ENCODE results near the gene SYNJ2BP.
A peak's percentile ranks its signal among the peaks of the same experiment; 100 is the strongest.
"Not testable (repeated sequence)": the region's sequence is repeated elsewhere in the genome, so short reads cannot be mapped to it uniquely, and the experiment has no call there.

Gene SYNJ2BP, protein sequence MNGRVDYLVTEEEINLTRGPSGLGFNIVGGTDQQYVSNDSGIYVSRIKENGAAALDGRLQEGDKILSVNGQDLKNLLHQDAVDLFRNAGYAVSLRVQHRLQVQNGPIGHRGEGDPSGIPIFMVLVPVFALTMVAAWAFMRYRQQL

DNA sequence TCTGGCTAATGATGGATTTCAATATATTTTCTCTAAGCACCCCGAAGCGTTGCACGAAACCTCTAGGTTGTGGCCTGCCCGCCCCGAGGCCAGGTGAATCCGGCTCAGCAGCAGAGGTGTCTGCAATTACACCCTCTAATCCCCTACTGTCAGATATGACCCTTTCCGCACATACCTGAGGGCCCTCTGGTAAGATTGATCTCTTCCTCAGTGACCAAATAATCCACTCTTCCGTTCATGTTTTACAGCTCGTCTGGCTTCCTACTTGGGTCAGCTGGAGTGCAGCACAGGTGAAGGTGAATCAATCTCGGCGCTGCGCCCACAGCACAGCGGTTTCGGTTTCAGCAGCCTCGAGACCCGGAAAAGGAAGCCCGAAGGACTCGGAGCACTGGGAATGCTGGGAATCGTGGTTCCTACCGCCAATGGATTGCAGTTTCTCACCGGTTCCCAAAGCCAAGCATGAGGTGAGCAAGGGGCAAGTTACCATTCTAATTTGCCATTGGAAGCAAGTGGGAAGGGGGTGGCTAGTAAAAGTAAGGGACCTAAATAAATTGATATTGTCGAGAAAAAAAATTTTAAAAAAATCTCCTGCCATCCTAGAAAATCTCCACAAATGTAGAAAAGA lies at the start of gene SYNJ2BP:
Gene SYNJ2BP, minus strand, starts transcription at position 366 of the 625 bp plus-strand sequence. Its CDS starts 127 bp downstream, at position 239.
- Histone ChIP-seq H3K9me3 (ENCODE audit: control insufficient read depth in 1 of 2, low read length in 2 of 2) (no peaks in the 10 kb centered on the region), H3K27me3 (ENCODE audit: control insufficient read depth in 1 of 2, insufficient read depth in 2 of 2, low read length in 2 of 2) (no peaks in the 10 kb centered on the region), H3K27ac (ENCODE audit: low read depth, low read length) (peak within 1 kb of the TSS; percentile 63), H3K4me1 (ENCODE audit: control insufficient read depth in 1 of 2, insufficient read depth in 2 of 2, low read length in 2 of 2) (peaks cover 9 to 12% of the 10 kb centered on the region in 2 donors), H3K4me3 (ENCODE audit: low read depth in 1 of 2, low read length in 2 of 2) (peak within 1 kb of the TSS; percentile 92 to 93), H3K36me3 (ENCODE audit: control insufficient read depth in 1 of 2, insufficient read depth in 2 of 2, low read length in 2 of 2) (peaks cover 0 to under 1% of the 10 kb centered on the region in 2 donors), H3K9ac (ENCODE audit: low read depth in 1 of 2, low read length in 2 of 2) (peak within 1 kb of the TSS; percentile 65 to 79)

DNA sequence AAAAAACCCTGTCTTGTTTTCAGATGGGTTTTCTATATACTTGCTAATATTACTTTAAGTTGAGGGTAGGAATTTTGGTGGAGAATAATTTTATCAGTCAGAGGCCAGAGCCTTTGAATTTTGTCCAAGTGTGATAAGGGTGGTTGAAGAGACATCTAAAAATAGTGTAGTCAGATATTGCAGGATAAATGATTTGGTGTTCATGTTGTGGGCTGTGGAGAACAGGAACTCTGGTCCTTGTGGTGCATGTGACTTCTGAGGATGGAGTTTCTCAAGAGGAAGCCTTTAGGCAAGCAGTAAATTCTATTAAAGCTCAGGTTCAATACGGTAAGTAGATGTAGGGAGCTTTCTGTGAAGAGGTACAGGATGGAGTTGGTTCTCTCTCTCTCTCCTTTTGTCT lies 37.8 kb upstream of the SYNJ2BP start:
- H3K4me3 ChIP-seq (ENCODE audit: low read depth in 1 of 2, low read length in 2 of 2) = no peak overlapping the region
- H3K27ac ChIP-seq (ENCODE audit: low read depth, low read length) = no peak overlapping the region
- H3K9ac ChIP-seq (ENCODE audit: low read depth in 1 of 2, low read length in 2 of 2) = no peak overlapping the region
- H3K36me3 ChIP-seq (ENCODE audit: control insufficient read depth in 1 of 2, insufficient read depth in 2 of 2, low read length in 2 of 2) = no peaks in the 10 kb centered on the region
- H3K4me1 ChIP-seq (ENCODE audit: control insufficient read depth in 1 of 2, insufficient read depth in 2 of 2, low read length in 2 of 2) = no peaks in the 10 kb centered on the region
- no peaks in the 10 kb centered on the region for H3K27me3 ChIP-seq (ENCODE audit: control insufficient read depth in 1 of 2, insufficient read depth in 2 of 2, low read length in 2 of 2)
- no peaks in the 10 kb centered on the region for H3K9me3 ChIP-seq (ENCODE audit: control insufficient read depth in 1 of 2, low read length in 2 of 2)

DNA sequence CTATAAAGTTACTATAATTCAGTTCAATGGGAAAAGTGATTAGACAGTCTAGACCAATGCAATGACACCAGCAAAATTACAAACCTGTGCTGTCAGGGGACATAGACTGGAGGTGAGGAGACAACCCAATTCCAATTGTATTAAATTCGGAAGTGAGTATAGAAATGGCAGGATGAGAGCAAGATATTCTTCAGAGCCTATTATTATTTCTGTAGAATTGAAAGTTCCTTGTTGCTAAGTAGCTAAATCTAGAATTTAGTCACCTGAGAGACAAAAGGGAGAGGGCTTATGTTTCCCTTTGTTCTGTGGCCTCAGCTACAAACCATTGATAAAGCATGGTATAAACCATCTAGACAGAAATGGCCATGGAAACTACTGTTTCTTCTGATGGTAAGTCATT lies 35.0 kb upstream of the SYNJ2BP start, which contains the start of gene ADAM21:
Gene ADAM21, plus strand, starts transcription at position 301 of the 400 bp plus-strand sequence. CDS start 5,326 bp downstream, outside the sequence.
- H3K9me3 ChIP-seq (ENCODE audit: control insufficient read depth in 1 of 2, low read length in 2 of 2) = no peaks in the 10 kb centered on the region
- no peak within 1 kb of the TSS for H3K4me3 ChIP-seq (ENCODE audit: low read depth in 1 of 2, low read length in 2 of 2)
- no peak within 1 kb of the TSS for H3K9ac ChIP-seq (ENCODE audit: low read depth in 1 of 2, low read length in 2 of 2)
- H3K36me3 ChIP-seq (ENCODE audit: control insufficient read depth in 1 of 2, insufficient read depth in 2 of 2, low read length in 2 of 2) = no peaks in the 10 kb centered on the region
- no peak within 1 kb of the TSS for H3K27ac ChIP-seq (ENCODE audit: low read depth, low read length)
- no peaks in the 10 kb centered on the region for H3K27me3 ChIP-seq (ENCODE audit: control insufficient read depth in 1 of 2, insufficient read depth in 2 of 2, low read length in 2 of 2)
- no peaks in the 10 kb centered on the region for H3K4me1 ChIP-seq (ENCODE audit: control insufficient read depth in 1 of 2, insufficient read depth in 2 of 2, low read length in 2 of 2)

DNA sequence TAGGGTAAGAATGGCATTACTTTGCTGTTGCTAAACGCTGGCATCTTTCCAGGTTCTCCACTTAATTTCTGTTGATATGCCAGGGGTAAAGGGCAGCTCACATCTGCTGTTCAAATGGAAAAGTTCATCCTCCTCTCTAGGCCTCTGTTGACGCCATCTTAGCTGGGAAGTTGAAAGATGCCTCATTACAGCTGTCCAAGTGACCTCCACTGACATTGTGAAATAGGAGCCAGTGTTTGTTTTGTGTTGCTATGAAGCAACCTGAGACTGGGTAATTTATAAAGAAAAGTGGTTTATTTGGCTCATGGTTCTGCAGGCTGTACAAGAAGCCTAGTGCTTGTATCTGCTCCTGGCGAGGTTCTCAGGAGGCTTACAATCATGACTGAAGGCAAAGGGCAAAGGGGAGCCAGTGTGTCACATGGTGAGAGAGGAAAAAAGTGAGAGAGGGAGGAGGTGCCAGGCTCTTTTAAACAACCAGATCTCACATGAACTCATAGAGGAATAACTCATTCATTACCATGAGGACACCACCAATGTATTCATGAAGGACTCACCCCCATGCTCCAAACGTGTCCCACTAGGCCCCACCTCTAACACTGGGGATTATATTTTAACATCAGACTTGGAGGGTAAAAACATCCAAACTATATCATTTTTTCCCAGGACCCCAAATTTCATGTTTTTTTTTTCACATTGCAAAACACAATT lies 31.9 kb upstream of the SYNJ2BP start:
- Histone ChIP-seq H3K36me3 (ENCODE audit: control insufficient read depth in 1 of 2, insufficient read depth in 2 of 2, low read length in 2 of 2) (no peaks in the 10 kb centered on the region), H3K4me3 (ENCODE audit: low read depth in 1 of 2, low read length in 2 of 2) (no peak overlapping the region), H3K9me3 (ENCODE audit: control insufficient read depth in 1 of 2, low read length in 2 of 2) (peaks cover 0 to 3% of the 10 kb centered on the region in 2 donors), H3K4me1 (ENCODE audit: control insufficient read depth in 1 of 2, insufficient read depth in 2 of 2, low read length in 2 of 2) (no peaks in the 10 kb centered on the region), H3K27me3 (ENCODE audit: control insufficient read depth in 1 of 2, insufficient read depth in 2 of 2, low read length in 2 of 2) (no peaks in the 10 kb centered on the region), H3K9ac (ENCODE audit: low read depth in 1 of 2, low read length in 2 of 2) (no peak overlapping the region), H3K27ac (ENCODE audit: low read depth, low read length) (no peak overlapping the region)

DNA sequence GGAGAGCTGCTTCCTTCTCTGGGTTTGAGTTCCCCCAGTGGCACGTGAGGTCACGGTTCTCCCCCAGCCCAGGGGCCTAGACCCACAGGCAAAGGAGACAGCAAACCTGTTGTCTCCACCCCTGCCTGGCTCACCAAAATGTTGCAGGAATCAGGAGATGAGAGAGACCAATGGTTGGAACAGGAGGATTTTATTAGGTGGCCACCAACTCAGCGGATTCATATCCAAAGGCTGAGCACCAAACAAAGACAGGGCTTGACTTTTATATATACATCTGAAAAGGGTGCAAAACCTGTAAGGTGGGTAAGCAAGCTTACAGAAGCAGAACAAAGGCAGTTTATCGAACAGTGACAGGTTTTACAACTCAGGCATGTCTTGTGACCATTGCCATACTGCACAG lies 25.9 kb upstream of the SYNJ2BP start:
- Histone ChIP-seq H3K36me3 (ENCODE audit: control insufficient read depth in 1 of 2, insufficient read depth in 2 of 2, low read length in 2 of 2) (peaks cover 0 to 2% of the 10 kb centered on the region in 2 donors), H3K4me1 (ENCODE audit: control insufficient read depth in 1 of 2, insufficient read depth in 2 of 2, low read length in 2 of 2) (no peaks in the 10 kb centered on the region), H3K27me3 (ENCODE audit: control insufficient read depth in 1 of 2, insufficient read depth in 2 of 2, low read length in 2 of 2) (no peaks in the 10 kb centered on the region), H3K9me3 (ENCODE audit: control insufficient read depth in 1 of 2, low read length in 2 of 2) (peaks cover 19 to 23% of the 10 kb centered on the region in 2 donors), H3K9ac (ENCODE audit: low read depth in 1 of 2, low read length in 2 of 2) (no peak overlapping the region), H3K27ac (ENCODE audit: low read depth, low read length) (no peak overlapping the region), H3K4me3 (ENCODE audit: low read depth in 1 of 2, low read length in 2 of 2) (no peak overlapping the region)

DNA sequence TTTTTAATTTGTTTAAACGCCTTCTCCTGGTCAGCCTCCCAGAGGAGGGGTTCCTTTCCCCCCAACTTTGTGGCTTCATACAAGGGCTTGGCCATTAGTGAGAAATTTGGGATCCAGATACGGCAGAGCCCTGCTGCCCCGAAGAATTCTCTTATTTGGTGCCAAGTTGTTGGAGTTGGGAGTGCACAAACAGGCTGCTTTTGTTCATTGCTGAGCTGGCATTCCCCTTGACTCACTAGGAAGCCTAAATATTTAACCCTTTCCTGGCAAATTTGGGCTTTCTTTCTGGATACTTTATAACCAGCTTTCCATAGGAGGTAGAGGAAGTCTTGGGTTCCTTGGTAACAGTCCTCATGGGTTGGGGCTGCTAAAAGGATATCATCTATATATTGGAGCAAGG lies 24.8 kb upstream of the SYNJ2BP start:
- Histone ChIP-seq H3K4me1 (ENCODE audit: control insufficient read depth in 1 of 2, insufficient read depth in 2 of 2, low read length in 2 of 2) (no peaks in the 10 kb centered on the region), H3K9ac (ENCODE audit: low read depth in 1 of 2, low read length in 2 of 2) (no peak overlapping the region), H3K4me3 (ENCODE audit: low read depth in 1 of 2, low read length in 2 of 2) (no peak overlapping the region), H3K27ac (ENCODE audit: low read depth, low read length) (no peak overlapping the region), H3K36me3 (ENCODE audit: control insufficient read depth in 1 of 2, insufficient read depth in 2 of 2, low read length in 2 of 2) (peaks cover 0 to 2% of the 10 kb centered on the region in 2 donors), H3K9me3 (ENCODE audit: control insufficient read depth in 1 of 2, low read length in 2 of 2) (peaks cover 27 to 29% of the 10 kb centered on the region in 2 donors), H3K27me3 (ENCODE audit: control insufficient read depth in 1 of 2, insufficient read depth in 2 of 2, low read length in 2 of 2) (no peaks in the 10 kb centered on the region)

DNA sequence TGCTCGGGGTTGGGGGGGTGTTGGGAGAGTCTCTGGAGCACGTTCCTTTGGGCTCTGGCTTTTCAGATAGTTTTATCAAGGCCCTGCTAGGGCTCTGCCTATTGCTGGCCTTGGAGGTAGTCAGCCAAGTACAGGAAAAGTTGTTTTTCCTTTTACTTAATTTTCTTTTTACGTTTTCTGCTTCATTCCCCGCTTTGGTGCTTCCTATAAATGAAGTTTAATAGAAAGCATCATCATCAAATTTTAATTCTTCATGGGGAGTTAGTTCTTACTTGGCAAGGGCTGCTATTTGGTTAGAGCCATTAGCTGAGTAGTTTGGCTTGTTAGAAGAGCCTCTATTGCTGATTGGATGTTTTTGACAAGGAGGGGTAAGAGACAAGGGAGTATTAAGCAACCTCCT lies 20.0 kb upstream of the SYNJ2BP start:
- Histone ChIP-seq H3K4me1 (ENCODE audit: control insufficient read depth in 1 of 2, insufficient read depth in 2 of 2, low read length in 2 of 2) (no peaks in the 10 kb centered on the region), H3K36me3 (ENCODE audit: control insufficient read depth in 1 of 2, insufficient read depth in 2 of 2, low read length in 2 of 2) (no peaks in the 10 kb centered on the region), H3K27me3 (ENCODE audit: control insufficient read depth in 1 of 2, insufficient read depth in 2 of 2, low read length in 2 of 2) (no peaks in the 10 kb centered on the region), H3K9me3 (ENCODE audit: control insufficient read depth in 1 of 2, low read length in 2 of 2) (peaks cover 13 to 18% of the 10 kb centered on the region in 2 donors), H3K27ac (ENCODE audit: low read depth, low read length) (no peak overlapping the region), H3K9ac (ENCODE audit: low read depth in 1 of 2, low read length in 2 of 2) (no peak overlapping the region), H3K4me3 (ENCODE audit: low read depth in 1 of 2, low read length in 2 of 2) (no peak overlapping the region)

DNA sequence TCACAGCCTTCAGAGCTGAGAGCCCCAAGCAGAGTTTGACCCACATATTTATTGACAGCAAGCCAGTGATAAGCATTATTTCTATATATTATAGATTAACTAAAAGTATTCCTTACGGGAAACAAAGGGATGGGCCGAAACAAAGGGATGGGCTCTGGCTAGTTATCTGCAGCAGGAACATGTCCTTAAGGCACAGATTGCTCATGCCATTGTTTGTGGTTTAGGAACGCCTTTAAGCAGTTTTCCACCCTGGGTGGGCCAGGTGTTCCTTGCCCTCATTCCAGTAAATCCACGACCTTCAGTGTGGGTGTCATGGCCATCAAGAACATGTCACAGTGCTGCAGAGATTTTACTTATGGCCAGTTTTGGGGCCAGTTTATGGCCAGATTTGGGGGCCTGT lies 9.7 kb upstream of the SYNJ2BP start:
- not testable (repeated sequence) for H3K4me1 ChIP-seq (ENCODE audit: control insufficient read depth in 1 of 2, insufficient read depth in 2 of 2, low read length in 2 of 2); H3K36me3 ChIP-seq (ENCODE audit: control insufficient read depth in 1 of 2, insufficient read depth in 2 of 2, low read length in 2 of 2); H3K4me3 ChIP-seq (ENCODE audit: low read depth in 1 of 2, low read length in 2 of 2); H3K9ac ChIP-seq (ENCODE audit: low read depth in 1 of 2, low read length in 2 of 2); H3K27me3 ChIP-seq (ENCODE audit: control insufficient read depth in 1 of 2, insufficient read depth in 2 of 2, low read length in 2 of 2); H3K9me3 ChIP-seq (ENCODE audit: control insufficient read depth in 1 of 2, low read length in 2 of 2); H3K27ac ChIP-seq (ENCODE audit: low read depth, low read length)

DNA sequence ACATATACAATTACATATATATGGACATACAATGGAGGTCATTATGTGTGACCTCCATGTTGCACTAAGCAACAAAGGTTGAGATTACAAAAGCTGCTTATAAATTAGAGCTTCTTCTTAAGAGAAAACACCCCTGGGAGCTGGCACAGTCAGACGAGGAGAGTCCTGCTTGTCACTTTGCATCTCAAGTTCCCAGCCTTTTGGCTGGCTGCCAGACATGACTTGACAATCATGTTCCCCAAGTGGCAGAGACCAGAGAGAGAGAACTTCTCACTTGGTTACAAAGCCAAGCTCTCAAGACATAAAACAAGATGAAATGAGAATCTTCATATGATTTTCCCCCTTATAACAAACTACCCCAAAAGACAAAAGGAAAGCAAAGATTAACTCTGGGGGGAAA lies 8.5 kb upstream of the SYNJ2BP start:
- Histone ChIP-seq H3K9me3 (ENCODE audit: control insufficient read depth in 1 of 2, low read length in 2 of 2) (peaks cover 0 to 3% of the 10 kb centered on the region in 2 donors), H3K4me3 (ENCODE audit: low read depth in 1 of 2, low read length in 2 of 2) (no peak overlapping the region), H3K27ac (ENCODE audit: low read depth, low read length) (no peak overlapping the region), H3K36me3 (ENCODE audit: control insufficient read depth in 1 of 2, insufficient read depth in 2 of 2, low read length in 2 of 2) (no peaks in the 10 kb centered on the region), H3K27me3 (ENCODE audit: control insufficient read depth in 1 of 2, insufficient read depth in 2 of 2, low read length in 2 of 2) (no peaks in the 10 kb centered on the region), H3K9ac (ENCODE audit: low read depth in 1 of 2, low read length in 2 of 2) (no peak overlapping the region), H3K4me1 (ENCODE audit: control insufficient read depth in 1 of 2, insufficient read depth in 2 of 2, low read length in 2 of 2) (no peaks in the 10 kb centered on the region)

DNA sequence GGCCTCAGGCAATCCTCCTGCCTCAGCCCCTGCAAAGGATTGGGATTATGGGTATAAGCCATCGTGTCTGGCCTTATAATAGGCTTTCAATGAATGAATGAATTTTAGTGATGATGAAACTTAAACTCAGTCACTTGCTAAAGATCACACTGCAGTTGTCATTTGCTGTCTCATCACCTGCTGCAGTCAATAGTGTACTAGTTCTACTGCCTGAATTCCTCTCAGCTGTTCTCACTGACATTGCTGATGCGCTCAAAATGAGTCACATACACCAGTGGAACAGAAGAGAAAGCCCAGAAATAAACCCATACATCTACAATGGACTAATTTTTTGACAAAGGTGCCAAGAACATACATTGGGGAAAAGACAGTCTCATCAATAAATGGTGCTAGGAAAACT lies 5.6 kb upstream of the SYNJ2BP start:
- no peak overlapping the region for H3K4me3 ChIP-seq (ENCODE audit: low read depth in 1 of 2, low read length in 2 of 2)
- no peak overlapping the region for H3K9ac ChIP-seq (ENCODE audit: low read depth in 1 of 2, low read length in 2 of 2)
- no peaks in the 10 kb centered on the region for H3K27me3 ChIP-seq (ENCODE audit: control insufficient read depth in 1 of 2, insufficient read depth in 2 of 2, low read length in 2 of 2)
- no peak overlapping the region for H3K27ac ChIP-seq (ENCODE audit: low read depth, low read length)
- peaks cover 0 to under 1% of the 10 kb centered on the region in 2 donors for H3K9me3 ChIP-seq (ENCODE audit: control insufficient read depth in 1 of 2, low read length in 2 of 2)
- no peaks in the 10 kb centered on the region for H3K36me3 ChIP-seq (ENCODE audit: control insufficient read depth in 1 of 2, insufficient read depth in 2 of 2, low read length in 2 of 2)
- no peaks in the 10 kb centered on the region for H3K4me1 ChIP-seq (ENCODE audit: control insufficient read depth in 1 of 2, insufficient read depth in 2 of 2, low read length in 2 of 2)

Measured in duodenal mucosa (tissue), 2 donors.